ENCODE results near the gene SAPCD2. TPM values are rescaled to one million over a fixed set of nuclear protein-coding genes. Genes with fewer than 3 reads are reported as not detected.
A peak's percentile ranks its signal among the peaks of the same experiment; 100 is the strongest.

The SAPCD2 gene
- total RNA-seq, 1 experiment from 2014 or later, result 17.7 TPM

GRCh38 chr9:137049544-137050449 lies 20.6 kb downstream of the SAPCD2 start:
- no peak for DNase-seq (ENCODE audit: low read depth)

- no peak for DNase-seq (ENCODE audit: low read depth)
Observed at GRCh38 chr9:137048655-137049543, 21.5 kb downstream of the SAPCD2 start.

GRCh38 chr9:137046088-137046787 lies 24.1 kb downstream of the SAPCD2 start, which contains the start of gene NPDC1:
Gene NPDC1 (minus strand): TSS chr9:137046177. CDS start chr9:137045989, 188 bp downstream.
- DNase-seq (ENCODE audit: low read depth), result peak; percentile 39

GRCh38 chr9:137045294-137046087 lies 24.9 kb downstream of the SAPCD2 start:
- DNase-seq (ENCODE audit: low read depth), result no peak

GRCh38 chr9:137044502-137045177 lies 25.7 kb downstream of the SAPCD2 start:
- no peak for DNase-seq (ENCODE audit: low read depth)

- no peak for DNase-seq (ENCODE audit: low read depth)
Observed at GRCh38 chr9:137044037-137044436, 26.3 kb downstream of the SAPCD2 start.

- DNase-seq (ENCODE audit: low read depth), result no peak
Observed at GRCh38 chr9:137042751-137043727, 27.3 kb downstream of the SAPCD2 start.

GRCh38 chr9:137041124-137041523 lies 29.2 kb downstream of the SAPCD2 start:
- DNase-seq (ENCODE audit: low read depth), result no peak

- DNase-seq (ENCODE audit: low read depth), result no peak
Observed at GRCh38 chr9:137040568-137040967, 29.8 kb downstream of the SAPCD2 start.

GRCh38 chr9:137039611-137040366 lies 30.6 kb downstream of the SAPCD2 start:
- DNase-seq (ENCODE audit: low read depth), result no peak

GRCh38 chr9:137038916-137039315 lies 31.4 kb downstream of the SAPCD2 start:
- DNase-seq (ENCODE audit: low read depth), result no peak

- no peak for DNase-seq (ENCODE audit: low read depth)
Observed at GRCh38 chr9:137037483-137037882, 32.9 kb downstream of the SAPCD2 start.

GRCh38 chr9:137037035-137037434 lies 33.3 kb downstream of the SAPCD2 start:
- DNase-seq (ENCODE audit: low read depth), result no peak

- DNase-seq (ENCODE audit: low read depth), result no peak
Observed at GRCh38 chr9:137035937-137036336, 34.4 kb downstream of the SAPCD2 start.

GRCh38 chr9:137035507-137035834 lies 34.9 kb downstream of the SAPCD2 start:
- DNase-seq (ENCODE audit: low read depth), result no peak

GRCh38 chr9:137034709-137035506 lies 35.4 kb downstream of the SAPCD2 start:
- DNase-seq (ENCODE audit: low read depth), result peak; percentile 59

- no peak for DNase-seq (ENCODE audit: low read depth)
Observed at GRCh38 chr9:137034039-137034708, 36.2 kb downstream of the SAPCD2 start.
